CD4-positive, alpha-beta T cell (primary cell): ENCODE data around the gene HOXA9. TPM values are rescaled to one million over a fixed set of nuclear protein-coding genes. Genes with fewer than 3 reads are reported as not detected.

ENCODE experiments used
- ATAC-seq: fragments of 200-7000 bp; cut with Tn5 transposase; one replicate; pipeline ENCODE4 v1.10.0; 2022; ENCODE audit warnings: mild to moderate bottlenecking; ENCODE audit not compliant: poor library complexity
- CTCF ChIA-PET: fragments of 350-600 bp; sonication (Branson Sonifier 250); formaldehyde crosslinking; loops from one replicate; lab custom pipeline; 2021; ENCODE audit warnings: antibody characterized with exemption, inconsistent platforms; lab: Charles Lee
- POLR2A ChIA-PET: fragments of 350-600 bp; sonication (Branson Sonifier 250); formaldehyde crosslinking; loops from one replicate; lab custom pipeline; 2021; ENCODE audit warnings: antibody characterized with exemption, inconsistent platforms; lab: Charles Lee
- DNase-seq, 14 experiments: peaks; one replicate each; pipeline ENCODE4 v3.0.0-alpha.2; 2013 to 2020; ENCODE audit warnings: mixed read lengths in 2 of 14
- H3K27ac ChIP-seq, 2 donors: one replicate each; pipeline versions ENCODE4 v1.5.1 to v1.7.0; 2013; ENCODE audit warnings: low read length in 2 of 2, low read depth in 1 of 2, mild to moderate bottlenecking in 1 of 2
- H3K27me3 ChIP-seq, 2 experiments: 1 replicate in 1 of 2; 2 replicates in 1 of 2; pipeline versions ENCODE4 v1.6.1 to v1.7.0; 2013; ENCODE audit warnings: low read length in 2 of 2, control low read depth in 1 of 2, mild to moderate bottlenecking in 1 of 2, moderate library complexity in 1 of 2; ENCODE audit not compliant: insufficient read depth in 2 of 2, control insufficient read depth in 1 of 2
- H3K36me3 ChIP-seq: one replicate; pipeline ENCODE4 v1.6.1; 2013; ENCODE audit warnings: low read length, control low read depth; ENCODE audit not compliant: insufficient read depth
- H3K4me1 ChIP-seq: one replicate; pipeline ENCODE4 v1.6.1; 2013; ENCODE audit warnings: low read length, control low read depth; ENCODE audit not compliant: insufficient read depth
- H3K4me3 ChIP-seq: one replicate; pipeline ENCODE4 v1.5.1; 2013; ENCODE audit warnings: mild to moderate bottlenecking, low read length, moderate library complexity
- H3K9me3 ChIP-seq, 2 experiments: 1 replicate in 1 of 2; 2 replicates in 1 of 2; pipeline versions ENCODE4 v1.6.1 to v1.7.0; 2013; ENCODE audit warnings: low read length in 2 of 2, mild to moderate bottlenecking in 2 of 2, control low read depth in 1 of 2, moderate library complexity in 1 of 2; ENCODE audit not compliant: control insufficient read depth in 1 of 2, insufficient read depth in 1 of 2
- H3K27ac Mint-ChIP-seq: one replicate; pipeline ENCODE4 v1.8.0; 2020; ENCODE audit warnings: mixed read lengths
- H3K27me3 Mint-ChIP-seq: one replicate; pipeline ENCODE4 v1.8.0; 2021; ENCODE audit warnings: mixed read lengths
- H3K36me3 Mint-ChIP-seq: one replicate; pipeline ENCODE4 v1.8.0; 2021; ENCODE audit warnings: low read depth, mixed read lengths
- H3K4me1 Mint-ChIP-seq: one replicate; pipeline ENCODE4 v1.8.0; 2021; ENCODE audit warnings: low read depth, mixed read lengths
- H3K4me3 Mint-ChIP-seq: one replicate; pipeline ENCODE4 v1.8.0; 2020; ENCODE audit warnings: mild to moderate bottlenecking, mixed read lengths
- H3K9me3 Mint-ChIP-seq: one replicate; pipeline ENCODE4 v1.8.0; 2020; ENCODE audit warnings: mixed read lengths
- CTCF ChIP-seq: fragments of 200-600 bp; IDR thresholded peaks from one replicate; pipeline ENCODE4 v1.8.0; 2022; ENCODE audit warnings: antibody characterized with exemption, mild to moderate bottlenecking
- intact Hi-C, 2 experiments: fragments of 100-400 bp; cut with DNase I in 1 of 2; cut with micrococcal nuclease in 1 of 2; formaldehyde crosslinking; loops; one replicate each; pipeline versions ENCODE4 v1.15.1 to v1.9.0; 2023 to 2025; cut with DNase I, micrococcal nuclease
- total RNA-seq, 174 experiments: library from RNA in 2 of 174; stranded (reverse) in 2 of 174; gene quantifications; one replicate each; pipeline ENCODE4 v1.2.3 and lab custom pipeline; 2021 to 2026

The HOXA9 gene
- total RNA-seq, 2 experiments from 2014 or later, result not detected

GRCh38 chr7:27204851-27205322 lies 39.5 kb upstream of the HOXA9 start:
- H3K4me1 ChIP-seq, result peaks cover 42% of the 10 kb centered on the region
- intact Hi-C loops, result no loop called here
- ChIA-PET CTCF (no interaction called here), POLR2A (no interaction called here)
- peaks cover 87 to 97% of the 10 kb centered on the region in 2 experiments for H3K27me3 ChIP-seq
- no peak for TF ChIP-seq CTCF
- no peak for DNase-seq
- peaks cover 96% of the 10 kb centered on the region for H3K27me3 Mint-ChIP-seq
- H3K36me3 Mint-ChIP-seq, result no peaks in the 10 kb centered on the region
- H3K27ac Mint-ChIP-seq, result no peak overlapping the region
- no peaks in the 10 kb centered on the region for H3K36me3 ChIP-seq
- no peak overlapping the region for H3K4me3 Mint-ChIP-seq
- H3K4me3 ChIP-seq, result no peak overlapping the region
- no peak for ATAC-seq
- H3K9me3 ChIP-seq, result peaks cover 0 to 30% of the 10 kb centered on the region in 2 experiments
- H3K4me1 Mint-ChIP-seq, result peaks cover 42% of the 10 kb centered on the region
- H3K9me3 Mint-ChIP-seq, result no peaks in the 10 kb centered on the region
- H3K27ac ChIP-seq, result no peak overlapping the region

GRCh38 chr7:27203964-27204594 lies 38.7 kb upstream of the HOXA9 start:
- intact Hi-C loops, result no loop called here
- DNase-seq, result no peak
- no peak for TF ChIP-seq CTCF
- POLR2A ChIA-PET, result no interaction called here
- H3K4me1 ChIP-seq, result peaks cover 46% of the 10 kb centered on the region
- peaks cover 42% of the 10 kb centered on the region for H3K4me1 Mint-ChIP-seq
- H3K4me3 ChIP-seq, result no peak overlapping the region
- H3K36me3 Mint-ChIP-seq, result no peaks in the 10 kb centered on the region
- peaks cover 84 to 91% of the 10 kb centered on the region in 2 experiments for H3K27me3 ChIP-seq
- no peak overlapping the region for H3K4me3 Mint-ChIP-seq
- ATAC-seq, result no peak
- peaks cover 0 to 31% of the 10 kb centered on the region in 2 experiments for H3K9me3 ChIP-seq
- CTCF ChIA-PET, result no interaction called here
- H3K27ac Mint-ChIP-seq, result no peak overlapping the region
- no peaks in the 10 kb centered on the region for H3K36me3 ChIP-seq
- H3K27me3 Mint-ChIP-seq, result peaks cover 88% of the 10 kb centered on the region
- no peaks in the 10 kb centered on the region for H3K9me3 Mint-ChIP-seq
- H3K27ac ChIP-seq, result no peak overlapping the region

GRCh38 chr7:27203365-27203953 lies 38.1 kb upstream of the HOXA9 start:
- ATAC-seq (no peak), DNase-seq (no peak)
- POLR2A ChIA-PET, result interaction anchor here (0.8 to 1.2 kb wide), 2 partner anchors 17 to 36 kb away, joined by 3 to 4 read pairs; no protein-coding TSS in a partner anchor
- TF ChIP-seq CTCF, result no peak
- peaks cover 52% of the 10 kb centered on the region for H3K4me1 ChIP-seq
- intact Hi-C loops, result no loop called here
- H3K27me3 Mint-ChIP-seq, result peaks cover 88% of the 10 kb centered on the region
- peaks cover 46% of the 10 kb centered on the region for H3K4me1 Mint-ChIP-seq
- no peak overlapping the region for H3K27ac Mint-ChIP-seq
- H3K36me3 ChIP-seq, result no peaks in the 10 kb centered on the region
- H3K36me3 Mint-ChIP-seq, result no peaks in the 10 kb centered on the region
- peaks cover 84 to 91% of the 10 kb centered on the region in 2 experiments for H3K27me3 ChIP-seq
- no peak overlapping the region for H3K4me3 ChIP-seq
- no peak overlapping the region for H3K4me3 Mint-ChIP-seq
- no peak overlapping the region for H3K27ac ChIP-seq
- CTCF ChIA-PET, result no interaction called here
- no peaks in the 10 kb centered on the region for H3K9me3 Mint-ChIP-seq
- peaks cover 0 to 38% of the 10 kb centered on the region in 2 experiments for H3K9me3 ChIP-seq
